ENCODE measurements around the gene RTN4R. TPM values are rescaled to one million over a fixed set of nuclear protein-coding genes. Genes with fewer than 3 reads are reported as not detected.
A peak's percentile ranks its signal among the peaks of the same experiment; 100 is the strongest.

Gene RTN4R
- total RNA-seq, 4 donors from 2014 or later: 5.0 to 12.9 TPM; not detected in 2

- H3K27me3 ChIP-seq: no peaks in the 10 kb centered on the region
- no peaks in the 10 kb centered on the region for H3K9me3 ChIP-seq
- H3K4me1 ChIP-seq: peaks cover 0 to 36% of the 10 kb centered on the region in 2 donors
- H3K27ac ChIP-seq: no peak overlapping the region
- DNase-seq: no peak
- intact Hi-C loops (cut with DNase I; ENCODE audit: low total_unique reads): no loop called here
- TF ChIP-seq CTCF (IDR thresholded peaks at IDR 0.05) (no peak), POLR2A (IDR thresholded peaks at IDR 0.05) (no peak)
- H3K4me3 ChIP-seq: no peak overlapping the region
- H3K36me3 ChIP-seq: no peaks in the 10 kb centered on the region
These were observed 22.3 kb downstream of the RTN4R start for GRCh38 chr22:20245577-20246367.

- TF ChIP-seq CTCF (IDR thresholded peaks at IDR 0.05) (no peak), POLR2A (IDR thresholded peaks at IDR 0.05) (no peak)
- H3K4me3 ChIP-seq: no peak overlapping the region
- H3K27me3 ChIP-seq: no peaks in the 10 kb centered on the region
- intact Hi-C loops (cut with DNase I; ENCODE audit: low total_unique reads): no loop called here
- peaks cover 0 to 38% of the 10 kb centered on the region in 2 donors for H3K4me1 ChIP-seq
- H3K27ac ChIP-seq: no peak overlapping the region
- DNase-seq: no peak
- no peaks in the 10 kb centered on the region for H3K36me3 ChIP-seq
- no peaks in the 10 kb centered on the region for H3K9me3 ChIP-seq
These were observed 23.2 kb downstream of the RTN4R start for GRCh38 chr22:20244691-20245576.

GRCh38 chr22:20244250-20244648, 23.9 kb downstream of the RTN4R start:
- no peaks in the 10 kb centered on the region for H3K27me3 ChIP-seq
- intact Hi-C loops (cut with DNase I; ENCODE audit: low total_unique reads): no loop called here
- H3K27ac ChIP-seq: no peak overlapping the region
- H3K9me3 ChIP-seq: no peaks in the 10 kb centered on the region
- H3K36me3 ChIP-seq: no peaks in the 10 kb centered on the region
- H3K4me1 ChIP-seq: peaks cover 0 to 38% of the 10 kb centered on the region in 2 donors
- no peak overlapping the region for H3K4me3 ChIP-seq
- DNase-seq: no peak
- TF ChIP-seq CTCF (IDR thresholded peaks at IDR 0.05) (no peak), POLR2A (IDR thresholded peaks at IDR 0.05) (no peak)

DNA sequence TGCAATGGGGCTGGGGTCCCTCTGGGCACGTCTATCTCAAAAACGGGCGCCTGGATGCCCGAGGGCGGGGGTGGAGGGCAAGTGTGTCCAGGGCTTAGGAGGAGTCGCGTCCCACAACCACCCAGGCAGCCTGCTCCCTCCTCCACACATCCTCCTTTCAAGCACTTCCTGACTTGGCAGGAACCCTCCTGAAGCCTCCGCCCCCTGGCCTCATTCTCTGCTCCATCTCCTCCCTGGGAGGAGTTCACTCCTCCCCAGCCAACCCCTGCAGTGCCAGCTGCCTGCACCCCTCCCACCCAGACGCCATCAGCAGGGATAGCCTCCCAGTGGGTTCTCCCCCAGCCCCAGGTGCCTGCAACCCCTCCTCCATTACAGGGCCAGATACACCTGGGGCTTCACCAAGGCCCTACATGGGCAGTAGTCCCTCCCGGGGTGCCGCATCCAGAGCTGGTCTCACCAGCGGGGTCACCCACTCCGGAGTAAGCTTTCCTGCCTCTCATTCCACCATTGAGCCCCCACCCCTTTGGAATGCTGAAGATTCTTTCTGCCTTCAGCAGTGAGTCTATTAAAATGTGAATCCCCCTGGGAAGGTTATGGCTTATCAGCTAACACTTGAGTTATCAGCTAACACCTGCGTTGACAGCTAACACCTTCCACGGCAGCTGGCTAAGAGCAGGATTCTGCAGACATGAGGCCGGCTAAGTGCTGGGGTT, 24.4 kb downstream of the RTN4R start:
- DNase-seq: peak; percentile 77 to 84
- H3K4me1 ChIP-seq: peaks cover 0 to 38% of the 10 kb centered on the region in 2 donors
- intact Hi-C loops (cut with DNase I; ENCODE audit: low total_unique reads): no loop called here
- H3K27ac ChIP-seq: no peak overlapping the region
- H3K27me3 ChIP-seq: no peaks in the 10 kb centered on the region
- no peaks in the 10 kb centered on the region for H3K36me3 ChIP-seq
- TF ChIP-seq CTCF (IDR thresholded peaks at IDR 0.05) (no peak), POLR2A (IDR thresholded peaks at IDR 0.05) (no peak)
- H3K9me3 ChIP-seq: no peaks in the 10 kb centered on the region
- no peak overlapping the region for H3K4me3 ChIP-seq

Data from uterus (tissue), 4 donors.